ENCODE results near the gene SELENOP. TPM values are rescaled to one million over a fixed set of nuclear protein-coding genes. Genes with fewer than 3 reads are reported as not detected.

Gene SELENOP
- total and polyA plus RNA-seq, 2 of the 8 experiments (the other 6 are each of a cell fraction or from before 2014, with no cell fraction given): 5.5 to 19.4 TPM

GRCh38 chr5:42806701-42807262, 4.9 kb downstream of the SELENOP start (continued):
- TF ChIP-seq EGR1 (IDR thresholded peaks at IDR 0.05; ENCODE audit: borderline replicate concordance, low read depth, low read length): no peak
- TF ChIP-seq KDM1A (IDR thresholded peaks at IDR 0.05; ENCODE audit: borderline replicate concordance, low read length): no peak
- TF ChIP-seq EZH2 (IDR thresholded peaks at IDR 0.05; ENCODE audit: low read depth, low read length, severe bottlenecking): no peak
- TF ChIP-seq RXRA (IDR thresholded peaks at IDR 0.05; ENCODE audit: insufficient read depth, low read depth, low read length): no peak
- TF ChIP-seq BACH1 (IDR thresholded peaks at IDR 0.05; ENCODE audit: low read length): no peak
